HepG2 (cell line): Measurements from ENCODE around the gene LDB2. TPM values are rescaled to one million over a fixed set of nuclear protein-coding genes. Genes with fewer than 3 reads are reported as not detected.

Experiments
- ATAC-seq: fragments of 200-7000 bp; cut with Tn5 transposase; 3 replicates; pipeline ENCODE4 v1.9.1; 2020; ENCODE audit warnings: mild to moderate bottlenecking, moderate library complexity
- BruUV-seq: library from RNA; stranded (reverse); fragments of 400-500 nt; replicated peaks from 2 replicates; lab custom pipeline; 2021; lab: Mats Ljungman, UMichigan
- CTCF ChIA-PET: fragments of 300-600 bp; formaldehyde crosslinking; extraction: SDS; loops from one replicate; lab custom pipeline; 2021; ENCODE audit warnings: low total read pairs, inconsistent platforms, low intra/inter-chr PET ratio; lab: Yijun Ruan, JAX
- POLR2A ChIA-PET: fragments of 350-600 bp; sonication (Branson Sonifier 250); formaldehyde crosslinking; loops from one replicate; lab custom pipeline; 2020; ENCODE audit warnings: antibody characterized with exemption, inconsistent platforms; lab: Yijun Ruan, JAX
- DNase-seq: peaks from one replicate; pipeline ENCODE4 v3.0.0-alpha.2; 2015; ENCODE audit warnings: low spot score
- FAIRE-seq: peaks from 3 replicates; lab custom pipeline; 2011; peaks lifted over from hg19 to GRCh38; lab: Jason Lieb, UNC
- H2AFZ ChIP-seq: one replicate; pipeline ENCODE4 v1.6.1; 2011; ENCODE audit warnings: low read length, inconsistent platforms
- H3K27ac ChIP-seq: fragments of 300-600 bp; 3 replicates; pipeline ENCODE4 v1.8.0; 2011; ENCODE audit warnings: mixed run types, mild to moderate bottlenecking, mixed read lengths, low read length, inconsistent platforms; ENCODE audit not compliant: insufficient read depth; ENCODE audit errors: extremely low read length
- H3K27me3 ChIP-seq, 2 experiments: fragments of 200-600 bp in 1 of 2; 2 replicates in 1 of 2; 3 replicates in 1 of 2; pipeline versions ENCODE4 v1.6.0 to v1.8.0; 2011; ENCODE audit warnings: low read length in 2 of 2, mild to moderate bottlenecking in 2 of 2, moderate library complexity in 2 of 2, inconsistent platforms in 1 of 2; ENCODE audit not compliant: insufficient read depth in 2 of 2, control insufficient read depth in 1 of 2
- H3K36me3 ChIP-seq, 2 experiments: fragments of 200-600 bp in 1 of 2; replicated peaks in 1 of 2; 2 replicates in 1 of 2; 3 replicates in 1 of 2; pipeline versions ENCODE4 v1.5.1 to v1.8.0; 2011; ENCODE audit warnings: low read length in 2 of 2, inconsistent platforms in 1 of 2; ENCODE audit not compliant: insufficient read depth in 2 of 2, control insufficient read depth in 1 of 2
- H3K4me1 ChIP-seq: 2 replicates; pipeline ENCODE4 v1.5.1; 2012; ENCODE audit warnings: low read length, inconsistent platforms; ENCODE audit not compliant: insufficient read depth
- H3K4me2 ChIP-seq: 2 replicates; pipeline ENCODE4 v1.6.0; 2011; ENCODE audit warnings: low read depth, low read length, inconsistent platforms
- H3K4me3 ChIP-seq, 3 experiments: fragments of 200-600 bp in 1 of 3; sonication (generic), shearing (Covaris generic) in 1 of 3; replicated peaks in 1 of 3; 2 replicates each; pipeline ENCODE4 v1.5.1; 2011 to 2016; ENCODE audit warnings: low read length in 3 of 3, inconsistent platforms in 2 of 3, low read depth in 2 of 3, mild to moderate bottlenecking in 2 of 3, control low read depth in 1 of 3, mixed read lengths in 1 of 3; ENCODE audit not compliant: insufficient read depth in 1 of 3
- H3K79me2 ChIP-seq: one replicate; pipeline ENCODE4 v1.6.1; 2011; ENCODE audit warnings: low read length, inconsistent platforms; ENCODE audit not compliant: insufficient read depth
- H3K9ac ChIP-seq: 2 replicates; pipeline ENCODE4 v1.6.0; 2011; ENCODE audit warnings: mild to moderate bottlenecking, low read depth, low read length, inconsistent platforms; ENCODE audit not compliant: insufficient read depth
- H3K9me3 ChIP-seq: 2 replicates; pipeline ENCODE4 v1.5.1; 2012; ENCODE audit warnings: mild to moderate bottlenecking, low read length
- H4K20me1 ChIP-seq: 2 replicates; pipeline ENCODE4 v1.6.0; 2011; ENCODE audit warnings: inconsistent platforms, mild to moderate bottlenecking, low read length, moderate library complexity; ENCODE audit not compliant: insufficient read depth
- ADNP ChIP-seq: sonication (generic); formaldehyde crosslinking; IDR thresholded peaks from 2 replicates; pipeline ENCODE4 v1.4.0; 2020; ENCODE audit warnings: missing genetic modification reagents
- ARNTL ChIP-seq: sonication (generic); formaldehyde crosslinking; IDR thresholded peaks from 2 replicates; pipeline ENCODE4 v1.4.0; 2020; ENCODE audit warnings: mild to moderate bottlenecking, missing genetic modification reagents
- CCDC6 ChIP-seq: sonication (generic); formaldehyde crosslinking; IDR thresholded peaks from 2 replicates; pipeline ENCODE4 v1.8.1; 2022; ENCODE audit warnings: mild to moderate bottlenecking, missing genetic modification reagents, moderate library complexity
- JUND ChIP-seq: sonication (generic); formaldehyde crosslinking; IDR thresholded peaks from 2 replicates; pipeline ENCODE4 v1.8.0; 2022; ENCODE audit warnings: mild to moderate bottlenecking, missing genetic modification reagents
- NFYB ChIP-seq: sonication (generic); formaldehyde crosslinking; IDR thresholded peaks from 2 replicates; pipeline ENCODE4 v1.4.0; 2020; ENCODE audit warnings: missing genetic modification reagents
- REXO4 ChIP-seq: sonication (generic); formaldehyde crosslinking; IDR thresholded peaks from 2 replicates; pipeline ENCODE4 v1.8.0; 2022; ENCODE audit warnings: missing genetic modification reagents, mild to moderate bottlenecking, borderline replicate concordance
- SATB2 ChIP-seq: sonication (generic); formaldehyde crosslinking; IDR thresholded peaks from 2 replicates; pipeline ENCODE4 v1.5.0; 2020; ENCODE audit warnings: missing genetic modification reagents
- STAG1 ChIP-seq: sonication (generic); formaldehyde crosslinking; IDR thresholded peaks from 2 replicates; pipeline ENCODE4 v1.4.0; 2020; ENCODE audit warnings: missing genetic modification reagents
- ZNF34 ChIP-seq: sonication (generic); formaldehyde crosslinking; IDR thresholded peaks from 2 replicates; pipeline ENCODE4 v1.4.0; 2020; ENCODE audit warnings: mild to moderate bottlenecking, missing genetic modification reagents, borderline replicate concordance
- ZNF570 ChIP-seq: sonication (generic); formaldehyde crosslinking; IDR thresholded peaks from 2 replicates; pipeline ENCODE4 v1.4.0; 2020; ENCODE audit warnings: mild to moderate bottlenecking, missing genetic modification reagents, borderline replicate concordance
- ZNF616 ChIP-seq: sonication (generic); formaldehyde crosslinking; IDR thresholded peaks from 2 replicates; pipeline ENCODE4 v1.5.0; 2020; ENCODE audit warnings: low read depth, mild to moderate bottlenecking, missing genetic modification reagents
- ZNF710 ChIP-seq: sonication (generic); formaldehyde crosslinking; IDR thresholded peaks from 2 replicates; pipeline ENCODE4 v1.5.0; 2020; ENCODE audit warnings: mild to moderate bottlenecking, missing genetic modification reagents, borderline replicate concordance
- WGBS: methylation state at CpG from one replicate; pipeline ENCODE4 v1.1.6; 2017; ENCODE audit warnings: low lambda C conversion rate; 5-methylcytosine and 5-hydroxymethylcytosine counted together
- in situ Hi-C: cut with HindIII; loops from 2 replicates; pipeline ENCODE4 v1.10.0; 2017; ENCODE audit warnings: low pct_unique_long_range_greater_than_20kb; ENCODE audit not compliant: extremely low pct_ligation_motif_present
- intact Hi-C: fragments of 100-400 bp; cut with micrococcal nuclease; formaldehyde crosslinking; loops from one replicate; pipeline ENCODE4 v1.10.0; 2022; ENCODE audit not compliant: unreplicated experiment
- polyA plus RNA-seq, 8 experiments: library from polyadenylated mRNA; depleted of rRNA in 3 of 8; stranded (reverse) in 7 of 8; unstranded in 1 of 8; fragments of >200 nt; fragmentation: Illumina TruSeq in 4 of 8; extraction: Trizol in 4 of 8; gene quantifications; 2 replicates each; pipeline versions ENCODE4 v1.2.1 to v1.2.3, GENCODE V29; 2011 to 2016; ENCODE audit warnings: low read depth in 4 of 8, missing spikeins in 1 of 8, mixed read lengths in 1 of 8; ENCODE audit not compliant: insufficient read depth in 1 of 8
- total RNA-seq, 5 experiments: library from RNA; depleted of rRNA; stranded (reverse); fragments of >200 nt; fragmentation: Illumina TruSeq; extraction: Trizol; gene quantifications; 2 replicates each; pipeline ENCODE4 v1.2.3, GENCODE V29; 2016; ENCODE audit warnings: low read depth in 1 of 5
- TF ChIP-seq, protein P1 (sequence below): IDR thresholded peaks from 2 replicates; pipeline ENCODE4 v1.6.1; 2016; ENCODE audit warnings: mild to moderate bottlenecking
- TF ChIP-seq, protein P2 (sequence below): sonication (generic); formaldehyde crosslinking; IDR thresholded peaks from 2 replicates; pipeline ENCODE4 v1.4.0; 2020; ENCODE audit warnings: mild to moderate bottlenecking, missing genetic modification reagents

Gene LDB2
- total and polyA plus RNA-seq, 2 of the 13 experiments (the other 11 are each of a cell fraction or from before 2014, with no cell fraction given), result not detected

DNA sequence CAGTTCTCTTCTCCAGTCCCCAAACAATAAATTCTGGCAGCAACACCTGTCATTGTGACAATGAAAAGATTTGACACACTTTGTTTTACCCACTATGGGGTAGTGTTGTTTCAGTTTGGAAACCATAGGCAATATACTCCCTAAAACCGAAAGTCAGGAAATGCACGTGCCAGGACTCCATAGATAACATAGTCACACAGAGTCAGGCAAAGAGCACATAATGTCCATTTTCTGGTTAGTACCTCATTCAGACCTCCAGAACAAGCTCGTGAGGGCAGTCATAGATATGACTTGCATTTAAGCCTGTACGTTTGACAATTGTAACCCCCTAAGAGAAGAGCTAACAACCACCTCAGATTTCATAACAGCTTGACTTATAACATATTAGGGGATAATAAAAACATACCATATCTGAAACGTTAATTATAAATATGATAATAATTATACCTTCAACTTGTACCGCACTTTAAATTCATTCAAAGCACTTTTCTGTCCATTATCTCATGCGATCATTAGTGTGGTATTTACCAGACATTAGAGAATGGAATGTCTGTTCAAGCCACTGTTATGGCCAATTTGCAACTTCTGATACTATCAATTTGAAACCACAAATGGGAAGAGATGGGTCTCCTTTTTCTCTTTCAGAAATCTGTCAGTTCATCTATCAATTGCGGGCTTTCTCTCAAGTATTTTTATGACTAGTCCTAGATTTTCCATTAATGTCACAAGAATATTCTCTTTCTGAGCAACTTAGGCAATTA is 147.4 kb downstream of the LDB2 start:
- Histone ChIP-seq H3K9me3 (no peaks in the 10 kb centered on the region), H3K79me2 (no peaks in the 10 kb centered on the region), H4K20me1 (no peaks in the 10 kb centered on the region), H3K4me2 (no peak overlapping the region), H3K4me3 (no peak overlapping the region), H3K27ac (no peak overlapping the region), H3K9ac (no peak overlapping the region), H3K4me1 (no peaks in the 10 kb centered on the region), H2AFZ (no peak overlapping the region), H3K36me3 (no peaks in the 10 kb centered on the region), H3K27me3 (no peaks in the 10 kb centered on the region; a peak in 2 of 5 replicates)
- TF ChIP-seq ARNTL (no peak), ZNF570 (CRISPR knock-in tag) (no peak), STAG1 (CRISPR knock-in tag) (0 out of 2 replicates have a peak, but pooled peaks have one; percentile 6)
- ChIA-PET POLR2A (no interaction called here), CTCF (interaction anchor here (1.2 kb wide), 1 partner anchor 165 kb away, joined by 3 read pairs; no protein-coding TSS in a partner anchor)
- DNase-seq (no peak), ATAC-seq (no peak), FAIRE-seq (no peak)
- BruUV-seq, result no TSS peak
- intact Hi-C loops, result no loop called here
- in situ Hi-C loops, result no loop called here
- WGBS, result 13% methylated on average over 8 of the region's 8 CpGs

- ChIA-PET CTCF (no interaction called here), POLR2A (no interaction called here)
- in situ Hi-C loops (no loop called here), intact Hi-C loops (no loop called here)
- H4K20me1 ChIP-seq, result no peaks in the 10 kb centered on the region
- ATAC-seq (no peak), DNase-seq (no peak), FAIRE-seq (no peak)
- H3K9ac ChIP-seq, result no peak overlapping the region
- H2AFZ ChIP-seq, result no peak overlapping the region
- H3K27ac ChIP-seq, result no peak overlapping the region
- 0% methylated on average over 2 of the region's 2 CpGs for WGBS
- H3K4me2 ChIP-seq, result no peak overlapping the region
- no peaks in the 10 kb centered on the region for H3K36me3 ChIP-seq
- no peaks in the 10 kb centered on the region for H3K4me1 ChIP-seq
- H3K4me3 ChIP-seq, result no peak overlapping the region
- no peaks in the 10 kb centered on the region; a peak in 1 of 5 replicates for H3K27me3 ChIP-seq
- H3K9me3 ChIP-seq, result no peaks in the 10 kb centered on the region
- BruUV-seq, result no TSS peak
- no peaks in the 10 kb centered on the region for H3K79me2 ChIP-seq
- TF ChIP-seq, protein P1, sequence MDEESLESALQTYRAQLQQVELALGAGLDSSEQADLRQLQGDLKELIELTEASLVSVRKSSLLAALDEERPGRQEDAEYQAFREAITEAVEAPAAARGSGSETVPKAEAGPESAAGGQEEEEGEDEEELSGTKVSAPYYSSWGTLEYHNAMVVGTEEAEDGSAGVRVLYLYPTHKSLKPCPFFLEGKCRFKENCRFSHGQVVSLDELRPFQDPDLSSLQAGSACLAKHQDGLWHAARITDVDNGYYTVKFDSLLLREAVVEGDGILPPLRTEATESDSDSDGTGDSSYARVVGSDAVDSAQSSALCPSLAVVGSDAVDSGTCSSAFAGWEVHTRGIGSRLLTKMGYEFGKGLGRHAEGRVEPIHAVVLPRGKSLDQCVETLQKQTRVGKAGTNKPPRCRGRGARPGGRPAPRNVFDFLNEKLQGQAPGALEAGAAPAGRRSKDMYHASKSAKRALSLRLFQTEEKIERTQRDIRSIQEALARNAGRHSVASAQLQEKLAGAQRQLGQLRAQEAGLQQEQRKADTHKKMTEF (CRISPR knock-in tag), result no peak
- TF ChIP-seq REXO4, result no peak
- TF ChIP-seq ZNF710 (CRISPR knock-in tag), result no peak
- TF ChIP-seq ZNF616, result no peak
- no peak for TF ChIP-seq NFYB (CRISPR knock-in tag)
- no peak for TF ChIP-seq ZNF34 (CRISPR knock-in tag)
- no peak for TF ChIP-seq ADNP (CRISPR knock-in tag)
- TF ChIP-seq SATB2 (CRISPR knock-in tag), result no peak
- TF ChIP-seq CCDC6 (CRISPR knock-in tag), result no peak
- TF ChIP-seq JUND (CRISPR knock-in tag), result no peak
- TF ChIP-seq, protein P2, sequence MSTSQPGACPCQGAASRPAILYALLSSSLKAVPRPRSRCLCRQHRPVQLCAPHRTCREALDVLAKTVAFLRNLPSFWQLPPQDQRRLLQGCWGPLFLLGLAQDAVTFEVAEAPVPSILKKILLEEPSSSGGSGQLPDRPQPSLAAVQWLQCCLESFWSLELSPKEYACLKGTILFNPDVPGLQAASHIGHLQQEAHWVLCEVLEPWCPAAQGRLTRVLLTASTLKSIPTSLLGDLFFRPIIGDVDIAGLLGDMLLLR, result no peak
Measured at GRCh38 chr4:16750216-16750615, 148.2 kb downstream of the LDB2 start.
